ENCODE results near the gene SH3PXD2A.

- TF ChIP-seq PBX3 (CRISPR knock-in tag; IDR thresholded peaks at IDR 0.05) (no peak), ZNF518A (tag by site-specific recombination; conservative IDR thresholded peaks at IDR 0.05; ENCODE audit: low read depth) (no peak), ZNF658 (tag by site-specific recombination; IDR thresholded peaks at IDR 0.05) (no peak), ZNF398 (tag by site-specific recombination; IDR thresholded peaks at IDR 0.05) (peak; percentile 55; the same call in 1 of the 2 replicates), CTCF (tag by site-specific recombination; IDR thresholded peaks at IDR 0.05) (no peak), RBAK (tag by site-specific recombination; IDR thresholded peaks at IDR 0.05) (no peak)
Observed at GRCh38 chr10:103554488-103555324, 300.7 kb downstream of the SH3PXD2A start.
